ENCODE data around the gene SPOCD1. TPM values are rescaled to one million over a fixed set of nuclear protein-coding genes. Genes with fewer than 3 reads are reported as not detected.

Gene SPOCD1
- 0.03 TPM in 1 of 2 replicates, not detected in the other for polyA plus RNA-seq (2014; cell fraction: cytosol; rRNA removed)
- polyA plus RNA-seq (2014; cell fraction: nucleus; rRNA removed) = not detected in 2 replicates

DNA sequence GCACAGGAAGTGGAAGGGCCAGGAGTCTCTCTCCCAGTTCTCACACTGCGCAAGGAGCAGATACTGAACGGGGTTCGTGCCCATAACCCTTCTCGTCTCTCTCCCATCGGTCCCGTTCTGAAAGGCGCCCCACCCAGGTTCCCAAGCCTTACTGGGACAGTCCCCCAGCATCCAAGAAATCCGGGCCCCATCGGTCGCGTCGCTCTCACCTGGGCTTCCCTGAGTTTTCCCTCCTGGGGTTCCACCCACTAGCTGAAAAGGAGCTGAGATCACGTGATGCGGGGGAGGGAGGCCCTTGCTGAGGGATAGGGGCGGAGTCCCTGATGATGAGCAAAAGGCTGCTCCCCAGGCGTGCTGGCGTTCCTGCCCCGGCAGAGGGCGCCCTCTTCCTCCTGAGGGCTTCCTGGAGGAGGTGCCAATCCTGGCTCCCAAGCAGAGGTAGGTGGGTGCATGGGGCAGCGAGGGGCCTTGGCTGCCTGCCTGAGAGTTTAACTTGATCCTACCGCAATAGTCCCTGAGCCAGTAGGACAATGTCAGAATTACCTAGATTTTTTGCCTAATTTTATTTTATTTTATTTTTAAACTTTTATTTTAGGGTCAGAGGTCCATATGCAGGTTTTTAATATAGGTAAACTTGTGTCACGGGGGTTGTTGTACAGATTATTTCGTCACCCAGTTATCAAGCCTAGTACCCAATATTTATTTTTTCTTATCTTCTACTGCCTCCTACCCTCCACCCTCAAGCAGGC lies at the start of gene SPOCD1:
Gene SPOCD1 (minus strand): TSS at position 271 of the 749 bp plus-strand sequence. CDS start 689 bp downstream, outside the sequence.
- peak; percentile 58 for DNase-seq (ENCODE audit: low spot score)

GRCh38 chr1:31862071-31862470 lies 46.2 kb upstream of the SPOCD1 start:
- no peak for DNase-seq (ENCODE audit: low spot score)

DNA sequence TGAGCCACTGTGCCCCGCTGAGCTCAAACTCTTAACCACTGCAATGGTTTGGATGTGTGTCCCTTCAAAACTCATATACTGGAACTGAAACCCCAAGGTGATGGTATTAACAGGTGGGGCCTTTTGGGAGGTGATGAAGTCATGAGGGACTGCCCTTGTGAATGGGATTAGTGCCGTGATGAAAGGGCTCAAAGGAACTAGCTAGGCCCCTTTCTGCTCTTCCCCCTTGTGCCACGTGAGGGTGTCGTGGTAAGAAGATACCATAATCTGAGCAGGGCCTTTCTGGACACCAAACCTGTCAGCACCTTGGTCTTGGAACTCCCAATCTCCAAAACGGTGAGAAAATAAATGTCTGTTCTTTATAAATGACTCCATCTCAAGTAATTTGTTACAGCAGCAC lies 45.5 kb upstream of the SPOCD1 start:
- no peak for DNase-seq (ENCODE audit: low spot score)

DNA sequence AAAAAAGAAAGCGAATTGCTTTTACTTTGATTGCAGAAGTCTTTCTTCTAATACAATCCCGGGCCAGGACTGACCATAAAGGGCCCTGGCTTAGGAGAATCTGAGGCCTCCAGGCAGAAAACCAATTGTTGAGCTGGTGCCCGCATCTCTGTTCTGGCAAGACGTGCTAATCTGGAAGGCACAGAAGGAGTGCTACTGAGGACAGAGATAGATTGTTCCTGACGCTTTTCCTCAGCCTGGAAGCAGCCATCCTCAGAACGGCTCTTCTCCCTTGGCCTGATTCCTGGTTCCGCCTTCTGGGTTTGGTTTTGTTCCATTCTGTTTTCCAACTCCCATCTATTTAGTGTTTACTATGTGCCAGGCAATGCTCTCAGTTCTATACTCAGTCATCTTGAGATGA lies 44.8 kb upstream of the SPOCD1 start:
- no peak for DNase-seq (ENCODE audit: low spot score)

GRCh38 chr1:31859719-31860118 lies 43.9 kb upstream of the SPOCD1 start:
- no peak for DNase-seq (ENCODE audit: low spot score)

DNA sequence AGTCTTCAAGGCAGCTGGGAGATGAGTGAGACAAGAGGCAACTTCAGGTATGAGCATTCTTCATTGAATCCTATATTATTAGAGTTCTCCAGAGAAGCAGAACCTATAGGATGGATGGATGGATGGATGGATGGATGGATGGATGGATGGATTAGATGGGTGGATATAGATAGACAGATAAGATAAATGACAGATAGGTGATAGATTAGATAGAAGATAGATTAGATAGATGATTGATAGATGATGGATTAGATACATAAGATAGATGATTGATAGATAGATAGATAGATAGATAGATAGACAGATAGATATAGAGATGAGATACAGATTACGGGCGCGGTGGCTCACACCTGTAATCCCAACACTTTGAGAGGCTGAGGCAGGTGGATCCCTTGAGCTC lies 43.2 kb upstream of the SPOCD1 start:
- DNase-seq (ENCODE audit: low spot score) = no peak

GRCh38 chr1:31857863-31858262 lies 42.0 kb upstream of the SPOCD1 start:
- no peak for DNase-seq (ENCODE audit: low spot score)

DNA sequence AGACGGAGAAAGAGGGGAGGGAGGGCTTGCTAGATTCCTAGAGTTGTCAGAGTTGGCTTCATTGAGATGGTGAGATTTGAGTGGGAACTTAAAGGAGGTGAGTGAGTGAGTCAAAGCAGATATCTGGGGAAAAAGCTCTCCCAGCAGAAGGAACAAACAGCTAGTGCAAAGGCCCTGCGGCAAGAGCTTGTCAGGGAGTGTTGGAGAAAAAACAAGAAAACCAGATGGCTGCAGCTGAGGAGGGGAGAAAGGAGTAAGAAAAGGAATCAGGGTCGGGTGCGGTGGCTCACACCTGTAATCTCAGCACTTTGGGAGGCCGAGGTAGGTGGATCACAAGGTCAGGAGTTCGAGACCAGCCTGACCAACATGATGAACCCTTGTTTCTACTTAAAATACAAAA lies 40.3 kb upstream of the SPOCD1 start:
- DNase-seq (ENCODE audit: low spot score) = no peak

GRCh38 chr1:31855038-31855845 lies 39.4 kb upstream of the SPOCD1 start:
- no peak for DNase-seq (ENCODE audit: low spot score)

GRCh38 chr1:31849653-31850052 lies 33.8 kb upstream of the SPOCD1 start:
- no peak for DNase-seq (ENCODE audit: low spot score)

DNA sequence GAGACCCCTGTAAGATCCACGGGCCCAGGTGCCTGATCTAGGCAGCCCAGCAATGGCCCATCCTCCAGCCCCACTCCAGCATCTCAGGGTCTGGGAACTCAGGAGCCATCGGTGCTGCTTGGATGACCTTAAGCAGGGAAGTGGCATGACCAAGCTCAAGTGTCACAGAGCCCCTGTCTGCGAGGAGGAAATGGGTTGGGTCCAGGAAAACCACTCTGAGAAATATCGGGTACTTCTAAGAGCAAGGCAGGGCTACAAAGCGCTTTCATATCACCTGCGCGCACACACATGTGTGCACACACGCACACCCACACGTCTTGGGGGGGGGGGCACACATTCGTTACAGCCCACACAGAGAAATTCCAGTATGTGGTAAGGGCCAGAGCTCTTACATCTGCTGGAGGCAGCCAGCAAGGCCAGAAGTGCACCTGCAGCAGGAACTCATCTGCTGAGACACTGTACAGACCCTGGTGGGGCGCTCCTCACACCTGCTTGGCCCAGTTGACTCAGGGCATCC lies 32.6 kb upstream of the SPOCD1 start:
- no peak for DNase-seq (ENCODE audit: low spot score)

GRCh38 chr1:31846484-31846883 lies 30.7 kb upstream of the SPOCD1 start:
- no peak for DNase-seq (ENCODE audit: low spot score)

GRCh38 chr1:31843506-31843905 lies 27.7 kb upstream of the SPOCD1 start:
- no peak for DNase-seq (ENCODE audit: low spot score)

DNA sequence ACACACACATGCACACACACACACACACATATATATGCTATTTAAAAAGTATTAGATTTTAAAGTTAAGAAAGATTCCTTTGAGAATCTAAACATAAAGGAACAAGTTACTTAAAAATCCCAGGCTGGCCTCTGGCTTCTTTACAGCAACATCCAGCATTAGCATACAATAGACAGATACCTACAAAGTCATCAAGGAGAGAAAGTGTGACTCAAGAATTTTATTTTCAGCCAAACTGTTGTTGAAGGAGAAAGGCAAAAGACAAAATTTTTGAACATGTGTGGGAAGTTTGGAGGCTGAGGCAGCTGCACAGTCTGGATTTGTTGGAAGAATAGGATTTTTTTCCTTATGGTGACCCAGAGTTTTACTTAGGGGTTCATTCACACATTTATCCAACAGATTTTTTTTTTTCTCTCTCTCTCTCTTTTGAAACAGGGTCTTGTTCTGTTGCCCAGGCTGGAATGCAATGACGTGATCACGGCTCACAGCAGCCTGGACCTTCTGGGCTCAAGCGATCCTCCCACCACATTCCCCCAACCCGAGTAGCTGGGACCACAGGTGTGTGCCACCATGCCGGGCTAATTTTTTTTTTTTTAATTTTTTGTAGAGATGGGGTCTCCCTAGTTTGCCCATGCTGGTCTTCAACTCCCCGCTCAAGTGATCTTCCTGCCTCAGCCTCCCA lies 24.0 kb upstream of the SPOCD1 start:
- no peak for DNase-seq (ENCODE audit: low spot score)

- no peak for DNase-seq (ENCODE audit: low spot score)
Measured at GRCh38 chr1:31837451-31838158, 21.8 kb upstream of the SPOCD1 start.

DNA sequence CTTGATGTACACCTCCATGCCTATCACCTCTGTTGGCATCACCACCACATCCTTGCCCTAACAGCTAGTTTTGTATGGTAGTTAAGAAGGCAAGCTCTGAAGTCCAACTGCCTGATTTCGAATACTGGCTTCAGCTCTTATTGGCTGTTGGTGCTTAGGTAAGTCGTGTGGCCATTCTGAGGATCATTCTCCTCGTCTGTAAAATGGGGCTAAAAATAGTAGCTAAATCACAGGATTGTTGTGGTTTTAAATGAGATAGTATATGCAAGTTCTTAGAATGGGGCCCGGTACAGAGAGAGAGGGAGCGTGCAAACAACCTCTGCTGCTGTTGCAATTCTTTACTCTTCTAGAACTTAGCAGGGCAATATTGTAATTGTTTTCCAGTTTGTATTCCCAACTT lies 20.8 kb upstream of the SPOCD1 start:
- no peak for DNase-seq (ENCODE audit: low spot score)

DNA sequence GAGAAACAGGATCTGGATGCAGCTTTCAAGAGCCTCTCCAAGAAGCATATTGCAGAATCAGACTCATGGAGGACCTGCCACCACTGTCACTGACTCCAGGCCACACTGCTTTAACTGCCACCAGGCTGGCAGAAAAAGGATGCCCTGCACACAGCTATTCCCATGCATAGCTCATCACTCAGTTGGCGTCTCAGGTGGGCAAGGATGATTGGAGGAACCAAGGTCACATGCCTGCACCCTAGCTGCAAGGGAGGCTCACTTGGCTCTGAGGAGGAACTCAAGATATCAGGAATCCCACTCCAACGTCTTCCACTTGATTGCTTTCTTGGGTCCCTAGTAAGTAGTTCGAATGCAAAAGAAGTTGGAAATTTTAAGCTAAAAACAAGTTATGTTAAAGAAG lies 19.6 kb upstream of the SPOCD1 start:
- DNase-seq (ENCODE audit: low spot score) = no peak

GRCh38 chr1:31834501-31834900 lies 18.7 kb upstream of the SPOCD1 start:
- no peak for DNase-seq (ENCODE audit: low spot score)

GRCh38 chr1:31831397-31832378 lies 15.9 kb upstream of the SPOCD1 start:
- DNase-seq (ENCODE audit: low spot score) = no peak

DNA sequence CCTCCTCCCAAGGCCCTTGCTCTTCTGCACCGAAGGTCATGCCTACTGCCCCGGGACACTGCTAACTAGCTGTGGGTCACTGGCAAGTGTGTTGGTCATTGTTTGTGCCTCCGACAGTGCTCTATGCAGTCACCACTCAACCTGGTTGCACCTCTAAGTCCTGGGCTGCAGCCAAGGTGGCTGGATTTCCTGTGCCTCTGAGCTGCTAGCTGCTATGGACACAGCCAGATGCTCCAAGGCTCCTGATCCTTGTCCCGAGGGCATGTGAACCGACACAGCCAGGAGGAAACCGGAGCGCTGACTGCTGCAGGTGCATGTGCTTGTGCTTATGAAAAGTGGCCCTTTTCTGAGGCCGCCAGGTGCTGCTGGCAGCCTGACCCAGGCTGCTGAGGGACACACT lies 14.7 kb upstream of the SPOCD1 start:
- DNase-seq (ENCODE audit: low spot score) = no peak
